ENCODE results near the gene ABLIM1.

GRCh38 chr10:114437473-114438292, 220.4 kb downstream of the ABLIM1 start:
- peak; percentile 50 to 55 (median 51) for TF ChIP-seq CTCF (IDR thresholded peaks at IDR 0.05)
- TF ChIP-seq POLR2AphosphoS5 (IDR thresholded peaks at IDR 0.05): no peak
